HUES64 (cell line): ENCODE measurements around the gene SEMA6D.
"Not testable (repeated sequence)": the region's sequence is repeated elsewhere in the genome, so short reads cannot be mapped to it uniquely, and the experiment has no call there.

Experiments
- H3K27ac ChIP-seq: 2 replicates; pipeline ENCODE4 v1.7.0; 2013; ENCODE audit warnings: low read depth, low read length, inconsistent platforms
- H3K27me3 ChIP-seq: 2 replicates; pipeline ENCODE4 v1.6.1; 2013; ENCODE audit warnings: mild to moderate bottlenecking, low read length; ENCODE audit not compliant: insufficient read depth
- H3K36me3 ChIP-seq: 2 replicates; pipeline ENCODE4 v1.6.1; 2013; ENCODE audit warnings: mild to moderate bottlenecking, low read length; ENCODE audit not compliant: insufficient read depth
- H3K4me1 ChIP-seq: 2 replicates; pipeline ENCODE4 v1.6.1; 2013; ENCODE audit warnings: mild to moderate bottlenecking, low read length, moderate library complexity; ENCODE audit not compliant: insufficient read depth
- H3K4me3 ChIP-seq: 2 replicates; pipeline ENCODE4 v1.5.1; 2013; ENCODE audit warnings: mild to moderate bottlenecking, low read length, moderate library complexity
- H3K9ac ChIP-seq: 2 replicates; pipeline ENCODE4 v1.6.1; 2013; ENCODE audit warnings: mild to moderate bottlenecking, low read depth, low read length
- H3K9me3 ChIP-seq: 2 replicates; pipeline ENCODE4 v1.6.1; 2013; ENCODE audit warnings: low read depth, low read length; ENCODE audit not compliant: insufficient read depth
- WGBS: fragments of 150-250, 120-280 bp; methylation state at CpG from one replicate; pipeline ENCODE4 v1.1.7; 2013; ENCODE audit warnings: missing lambda C conversion rate; 5-methylcytosine and 5-hydroxymethylcytosine counted together

Gene SEMA6D

GRCh38 chr15:47732248-47732647, 14.9 kb downstream of the SEMA6D start:
- no peaks in the 10 kb centered on the region for H3K27me3 ChIP-seq
- H3K4me1 ChIP-seq = peaks cover 21% of the 10 kb centered on the region
- no peaks in the 10 kb centered on the region for H3K36me3 ChIP-seq
- no peak overlapping the region for H3K27ac ChIP-seq
- H3K4me3 ChIP-seq = no peak overlapping the region
- no peaks in the 10 kb centered on the region for H3K9me3 ChIP-seq
- H3K9ac ChIP-seq = no peak overlapping the region
- 96% methylated on average over 1 of the region's 1 CpG for WGBS

GRCh38 chr15:47733085-47733484, 15.8 kb downstream of the SEMA6D start:
- H3K9me3 ChIP-seq = no peaks in the 10 kb centered on the region
- H3K36me3 ChIP-seq = no peaks in the 10 kb centered on the region
- peaks cover 21% of the 10 kb centered on the region for H3K4me1 ChIP-seq
- no peak overlapping the region for H3K4me3 ChIP-seq
- WGBS = 93% methylated on average over 2 of the region's 2 CpGs
- no peak overlapping the region for H3K27ac ChIP-seq
- no peak overlapping the region for H3K9ac ChIP-seq
- H3K27me3 ChIP-seq = no peaks in the 10 kb centered on the region

- Histone ChIP-seq H3K4me1 (peaks cover 24% of the 10 kb centered on the region), H3K27ac (no peak overlapping the region), H3K36me3 (no peaks in the 10 kb centered on the region), H3K27me3 (no peaks in the 10 kb centered on the region), H3K4me3 (no peak overlapping the region), H3K9ac (no peak overlapping the region), H3K9me3 (no peaks in the 10 kb centered on the region)
- 76% methylated on average over 3 of the region's 3 CpGs for WGBS
Observed at GRCh38 chr15:47736143-47736786, 19.0 kb downstream of the SEMA6D start.

- Histone ChIP-seq H3K27ac (no peak overlapping the region), H3K36me3 (no peaks in the 10 kb centered on the region), H3K27me3 (no peaks in the 10 kb centered on the region), H3K9ac (no peak overlapping the region), H3K4me1 (peaks cover 33% of the 10 kb centered on the region), H3K4me3 (no peak overlapping the region), H3K9me3 (no peaks in the 10 kb centered on the region)
- no CpG with 5 or more reads among the region's 2 CpGs for WGBS
Observed at GRCh38 chr15:47737477-47737876, 20.2 kb downstream of the SEMA6D start.

GRCh38 chr15:47738144-47738825, 21.0 kb downstream of the SEMA6D start:
- 87% methylated on average over 3 of the region's 4 CpGs for WGBS

GRCh38 chr15:47741082-47741481, 23.8 kb downstream of the SEMA6D start:
- no peaks in the 10 kb centered on the region for H3K36me3 ChIP-seq
- H3K4me3 ChIP-seq = no peak overlapping the region
- H3K4me1 ChIP-seq = peaks cover 30% of the 10 kb centered on the region
- no peak overlapping the region for H3K9ac ChIP-seq
- peaks cover 7% of the 10 kb centered on the region; the same call in 1 of the 2 replicates for H3K27me3 ChIP-seq
- H3K27ac ChIP-seq = no peak overlapping the region
- H3K9me3 ChIP-seq = no peaks in the 10 kb centered on the region
- 92% methylated on average over 4 of the region's 4 CpGs for WGBS

More at GRCh38 chr15:47738144-47738825, 21.0 kb downstream of the SEMA6D start:
- not testable (repeated sequence) for H3K9me3 ChIP-seq, H3K9ac ChIP-seq, H3K27ac ChIP-seq, H3K27me3 ChIP-seq, H3K4me3 ChIP-seq, H3K36me3 ChIP-seq
- H3K4me1 ChIP-seq = peaks cover 39% of the 10 kb centered on the region

- H3K9ac ChIP-seq = no peak overlapping the region
- H3K27me3 ChIP-seq = peaks cover 7% of the 10 kb centered on the region; the same call in 1 of the 2 replicates
- H3K27ac ChIP-seq = no peak overlapping the region
- WGBS = 90% methylated on average over 5 of the region's 5 CpGs
- H3K4me3 ChIP-seq = no peak overlapping the region
- no peaks in the 10 kb centered on the region for H3K9me3 ChIP-seq
- no peaks in the 10 kb centered on the region for H3K36me3 ChIP-seq
- peaks cover 22% of the 10 kb centered on the region for H3K4me1 ChIP-seq
Observed at GRCh38 chr15:47741907-47742306, 24.6 kb downstream of the SEMA6D start.

- Histone ChIP-seq H3K27ac (no peak overlapping the region), H3K9ac (no peak overlapping the region), H3K36me3 (no peaks in the 10 kb centered on the region), H3K9me3 (no peaks in the 10 kb centered on the region), H3K27me3 (peaks cover 7% of the 10 kb centered on the region; the same call in 1 of the 2 replicates), H3K4me1 (peaks cover 18% of the 10 kb centered on the region), H3K4me3 (no peak overlapping the region)
- WGBS = 82% methylated on average over 5 of the region's 5 CpGs
Observed at GRCh38 chr15:47742334-47742733, 25.0 kb downstream of the SEMA6D start.

GRCh38 chr15:47742742-47743141, 25.4 kb downstream of the SEMA6D start:
- Histone ChIP-seq H3K36me3 (no peaks in the 10 kb centered on the region), H3K9me3 (no peaks in the 10 kb centered on the region), H3K4me3 (no peak overlapping the region), H3K9ac (no peak overlapping the region), H3K4me1 (peaks cover 18% of the 10 kb centered on the region), H3K27ac (no peak overlapping the region), H3K27me3 (peaks cover 7% of the 10 kb centered on the region; the same call in 1 of the 2 replicates)
- 77% methylated on average over 2 of the region's 2 CpGs for WGBS

- Histone ChIP-seq H3K9me3 (no peaks in the 10 kb centered on the region), H3K27me3 (peaks cover 7% of the 10 kb centered on the region; the same call in 1 of the 2 replicates)
- WGBS = 76% methylated on average over 5 of the region's 6 CpGs
Observed at GRCh38 chr15:47743385-47743784, 26.1 kb downstream of the SEMA6D start.

GRCh38 chr15:47743886-47744285, 26.6 kb downstream of the SEMA6D start:
- Histone ChIP-seq H3K9me3 (no peaks in the 10 kb centered on the region), H3K9ac (no peak overlapping the region), H3K4me3 (no peak overlapping the region), H3K27ac (no peak overlapping the region), H3K36me3 (no peaks in the 10 kb centered on the region), H3K27me3 (peaks cover 7% of the 10 kb centered on the region; the same call in 1 of the 2 replicates), H3K4me1 (peaks cover 18% of the 10 kb centered on the region)
- 88% methylated on average over 1 of the region's 1 CpG for WGBS

More at GRCh38 chr15:47743385-47743784, 26.1 kb downstream of the SEMA6D start:
- peaks cover 18% of the 10 kb centered on the region for H3K4me1 ChIP-seq
- no peak overlapping the region for H3K4me3 ChIP-seq
- H3K36me3 ChIP-seq = no peaks in the 10 kb centered on the region
- no peak overlapping the region for H3K27ac ChIP-seq
- no peak overlapping the region for H3K9ac ChIP-seq
